GM12873 (cell line): Measurements from ENCODE around the gene TADA2B.

Experiments used
- TF ChIP-seq, protein P1 (sequence below): IDR thresholded peaks from 2 replicates; pipeline ENCODE4 v1.5.1; 2012; ENCODE audit warnings: low read depth, mild to moderate bottlenecking, moderate library complexity, low read length, control low read depth; ENCODE audit not compliant: insufficient read depth; ENCODE audit errors: missing control alignments

Gene TADA2B

DNA sequence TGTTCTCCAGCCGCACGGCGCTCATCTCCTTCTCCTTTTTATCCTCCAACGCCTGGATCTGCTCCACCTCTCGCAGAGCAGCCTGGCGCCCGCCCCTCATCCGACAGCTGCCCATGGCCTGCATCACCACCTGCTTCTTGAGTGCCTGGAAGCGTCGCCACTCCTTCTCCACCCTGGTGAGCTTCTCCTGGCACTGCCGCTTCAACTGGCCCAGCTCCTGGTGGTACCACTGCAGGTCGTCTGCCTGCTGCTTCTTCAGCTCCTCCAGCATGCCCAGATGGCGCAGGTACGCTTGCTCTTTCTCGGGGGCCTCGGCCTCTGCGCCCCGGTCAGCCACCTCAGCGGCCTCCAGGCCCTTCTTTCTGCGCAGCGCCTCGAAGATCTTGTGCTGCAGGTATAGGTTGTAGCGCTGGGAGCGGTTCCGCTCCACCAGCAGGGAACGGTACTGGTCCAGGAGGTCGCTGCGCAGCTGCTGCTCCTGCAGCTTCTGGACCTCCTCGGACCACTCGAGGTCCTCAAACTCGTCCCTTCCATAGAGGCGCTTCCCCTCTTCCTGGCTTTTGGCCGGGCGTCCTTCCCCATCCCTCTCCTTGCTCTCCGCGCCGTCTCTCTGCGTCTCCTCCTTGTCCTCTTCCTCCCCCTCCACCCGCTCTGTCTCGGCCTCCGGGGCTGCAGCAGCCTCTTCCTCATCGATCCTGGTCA lies 1.2 kb upstream of the TADA2B start:
- TF ChIP-seq, protein P1, sequence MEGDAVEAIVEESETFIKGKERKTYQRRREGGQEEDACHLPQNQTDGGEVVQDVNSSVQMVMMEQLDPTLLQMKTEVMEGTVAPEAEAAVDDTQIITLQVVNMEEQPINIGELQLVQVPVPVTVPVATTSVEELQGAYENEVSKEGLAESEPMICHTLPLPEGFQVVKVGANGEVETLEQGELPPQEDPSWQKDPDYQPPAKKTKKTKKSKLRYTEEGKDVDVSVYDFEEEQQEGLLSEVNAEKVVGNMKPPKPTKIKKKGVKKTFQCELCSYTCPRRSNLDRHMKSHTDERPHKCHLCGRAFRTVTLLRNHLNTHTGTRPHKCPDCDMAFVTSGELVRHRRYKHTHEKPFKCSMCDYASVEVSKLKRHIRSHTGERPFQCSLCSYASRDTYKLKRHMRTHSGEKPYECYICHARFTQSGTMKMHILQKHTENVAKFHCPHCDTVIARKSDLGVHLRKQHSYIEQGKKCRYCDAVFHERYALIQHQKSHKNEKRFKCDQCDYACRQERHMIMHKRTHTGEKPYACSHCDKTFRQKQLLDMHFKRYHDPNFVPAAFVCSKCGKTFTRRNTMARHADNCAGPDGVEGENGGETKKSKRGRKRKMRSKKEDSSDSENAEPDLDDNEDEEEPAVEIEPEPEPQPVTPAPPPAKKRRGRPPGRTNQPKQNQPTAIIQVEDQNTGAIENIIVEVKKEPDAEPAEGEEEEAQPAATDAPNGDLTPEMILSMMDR: no peak

DNA sequence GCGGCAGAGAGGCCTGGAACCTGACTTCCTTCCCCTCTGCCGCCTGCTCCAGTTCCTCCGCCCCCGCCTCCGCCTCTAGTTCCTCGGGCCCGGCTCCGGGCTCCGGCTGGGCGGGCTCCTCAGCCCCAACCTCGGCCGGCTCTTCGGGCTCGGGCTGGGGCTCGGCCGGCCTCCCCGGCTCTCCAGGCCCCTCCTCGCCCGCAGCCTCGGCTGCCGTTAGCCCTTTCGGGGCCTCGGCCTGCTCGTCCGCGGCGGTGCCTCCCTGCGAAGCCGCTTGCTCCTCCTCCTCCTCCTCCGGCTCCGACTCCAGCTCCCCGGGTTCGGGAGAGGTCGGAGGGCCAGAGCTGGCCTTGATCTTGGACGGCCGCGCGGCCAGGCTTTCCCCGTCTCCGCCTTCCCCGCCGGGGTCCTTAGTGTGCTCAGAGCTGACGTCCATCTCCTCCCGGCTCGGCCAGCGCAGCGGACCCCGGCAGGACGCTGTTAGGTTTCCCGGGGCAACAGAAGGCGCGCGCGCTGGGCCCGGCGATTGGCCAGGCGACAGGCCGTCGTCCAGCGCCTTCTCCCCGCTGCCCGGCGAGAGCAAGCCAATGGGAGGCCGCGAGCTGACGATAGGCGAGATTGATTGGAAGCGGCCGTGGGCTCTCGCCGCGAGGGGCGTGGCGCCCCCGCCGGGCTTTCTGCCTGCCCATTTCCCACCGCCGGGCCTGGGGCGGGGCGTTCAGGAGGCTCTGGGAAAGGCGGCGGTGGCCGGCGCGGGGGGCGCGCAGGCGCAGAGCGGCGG lies 479 bp upstream of the TADA2B start:
- TF ChIP-seq, protein P1: peak; percentile 41

DNA sequence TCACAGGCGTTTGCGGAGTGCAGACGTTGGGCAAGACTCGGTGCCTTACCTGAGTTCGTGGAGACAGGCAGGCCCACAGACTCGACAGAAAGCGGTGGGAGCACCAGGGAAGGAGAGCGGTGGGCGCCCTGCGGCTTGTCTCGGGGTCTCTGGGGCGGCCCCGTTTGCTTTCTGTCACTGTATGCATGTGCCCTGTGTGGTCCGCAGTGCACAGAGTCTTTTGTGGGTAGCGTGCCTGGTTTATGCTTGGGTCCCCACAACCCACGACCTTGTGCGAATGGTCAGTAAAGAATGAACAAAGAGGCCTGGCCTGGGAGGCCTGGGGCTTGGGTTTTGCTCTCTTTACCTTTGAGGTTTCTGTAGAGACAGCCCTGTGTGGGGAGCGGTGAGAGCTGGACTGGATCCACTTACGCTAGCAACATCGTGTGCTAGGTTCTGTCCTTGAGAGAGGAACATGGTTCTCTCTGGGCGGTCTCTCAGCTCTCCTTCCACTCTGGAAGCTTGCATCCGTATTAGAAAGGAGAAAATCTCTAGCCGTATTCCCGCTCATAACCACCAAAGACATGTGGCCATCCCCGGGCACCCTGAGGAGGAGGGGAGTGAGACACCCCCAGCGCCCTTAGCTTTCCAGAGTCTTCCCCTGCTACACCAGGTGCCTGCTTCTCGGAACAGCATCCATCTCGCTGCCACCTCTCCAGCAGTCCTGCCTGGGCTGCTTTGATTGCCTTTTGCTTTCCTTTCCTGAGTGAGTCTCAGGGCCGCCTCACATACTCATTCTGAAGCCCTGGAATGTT lies 1.2 kb downstream of the TADA2B start:
- TF ChIP-seq, protein P1: no peak

DNA sequence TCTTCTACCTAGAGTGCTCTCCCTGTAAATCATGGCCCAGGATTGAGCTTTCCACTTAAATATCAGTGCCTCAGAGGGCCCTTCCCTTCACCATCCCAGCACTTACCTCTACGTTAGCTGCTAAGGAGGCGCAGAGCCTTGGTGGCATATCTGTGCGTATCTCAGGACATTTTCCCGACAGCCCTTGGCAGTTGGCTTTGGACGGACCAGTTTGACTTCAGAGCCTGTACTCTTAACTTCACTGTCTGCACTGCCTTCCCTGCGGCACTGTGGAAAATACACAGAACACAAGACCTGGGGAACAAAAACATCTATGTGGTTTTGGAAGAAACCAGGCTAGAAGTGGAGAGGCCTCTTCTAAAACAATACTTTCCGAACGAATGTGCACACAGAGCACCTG lies 2.4 kb downstream of the TADA2B start:
- TF ChIP-seq, protein P1: no peak

DNA sequence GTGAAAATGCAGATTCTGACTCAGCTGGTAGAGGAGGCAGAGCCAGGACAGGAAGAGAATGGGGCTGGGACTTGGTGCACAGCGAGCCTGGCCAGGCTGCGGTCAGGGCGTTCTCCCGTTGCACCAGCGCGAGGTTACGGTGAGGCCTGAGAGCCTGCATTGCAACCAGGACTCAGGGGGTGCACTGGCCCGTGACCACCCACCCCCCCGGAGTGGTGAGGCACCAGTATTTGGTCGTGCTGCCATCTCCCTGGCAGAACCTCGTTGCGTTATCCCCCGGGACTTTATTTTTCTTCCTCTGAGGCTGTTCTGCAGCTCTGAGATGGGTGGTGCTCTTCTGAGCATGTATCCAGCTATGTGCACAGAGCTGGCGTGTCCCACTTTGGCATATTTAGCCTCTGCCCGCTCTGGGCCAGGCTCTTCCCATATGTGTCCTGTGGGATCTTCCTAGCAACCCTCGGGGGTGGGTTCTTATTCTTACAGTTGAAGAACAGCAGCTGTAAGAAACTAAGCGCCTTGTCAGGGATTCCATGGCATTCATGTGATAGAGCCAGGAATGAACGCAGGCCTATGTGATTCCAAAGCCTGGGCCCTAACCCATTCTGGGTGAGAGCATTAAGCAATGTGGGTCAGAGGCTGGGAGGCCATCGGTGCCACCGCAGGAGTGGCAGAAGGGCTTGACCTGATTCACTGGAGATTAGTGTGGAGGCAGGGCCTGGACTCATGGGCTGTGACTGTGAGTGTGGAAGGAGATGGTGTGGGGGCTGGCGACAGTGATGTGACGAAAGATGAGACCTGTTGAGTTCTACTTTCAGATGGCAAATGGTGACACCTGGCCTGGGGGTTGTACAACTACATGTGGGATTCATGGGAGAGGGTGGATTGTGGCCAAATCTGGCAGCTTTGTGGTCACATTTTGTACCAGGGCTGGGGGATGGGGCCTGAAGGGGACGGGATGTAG lies 3.1 kb downstream of the TADA2B start:
- TF ChIP-seq, protein P1: no peak

GRCh38 chr4:7046971-7047370 lies 3.8 kb downstream of the TADA2B start:
- TF ChIP-seq, protein P1: no peak
